Activated CD4-positive, alpha-beta T cell treated with anti-CD3 and anti-CD28 coated beads for 24 hours (primary cell): ENCODE measurements around the gene SNX6.
"Not testable (repeated sequence)": the region's sequence is repeated elsewhere in the genome, so short reads cannot be mapped to it uniquely, and the experiment has no call there.

Experiments used
- DNase-seq, 2 donors: peaks; one replicate each; pipeline ENCODE4 v3.0.0-alpha.2; 2020; ENCODE audit warnings: low read depth in 2 of 2

The SNX6 gene

GRCh38 chr14:34634360-34634771 is 4.4 kb upstream of the SNX6 start:
- DNase-seq, result not testable (repeated sequence)

- DNase-seq, result no peak
Measured at GRCh38 chr14:34633742-34634141, 3.8 kb upstream of the SNX6 start.

GRCh38 chr14:34632411-34632978 is 2.5 kb upstream of the SNX6 start:
- DNase-seq, result no peak

- DNase-seq, result no peak
Measured at GRCh38 chr14:34629344-34629656, 648 bp downstream of the SNX6 start.

GRCh38 chr14:34628681-34629135 is 1.2 kb downstream of the SNX6 start:
- DNase-seq, result no peak

- no peak for DNase-seq
Measured at GRCh38 chr14:34623506-34623905, 6.4 kb downstream of the SNX6 start.

- no peak for DNase-seq
Measured at GRCh38 chr14:34620839-34621238, 9.1 kb downstream of the SNX6 start.

- DNase-seq, result no peak
Measured at GRCh38 chr14:34620115-34620514, 9.8 kb downstream of the SNX6 start.

- DNase-seq, result no peak
Measured at GRCh38 chr14:34619471-34619870, 10.5 kb downstream of the SNX6 start.

GRCh38 chr14:34616360-34616759 is 13.6 kb downstream of the SNX6 start:
- no peak for DNase-seq

- no peak for DNase-seq
Measured at GRCh38 chr14:34615507-34615906, 14.4 kb downstream of the SNX6 start.

GRCh38 chr14:34614638-34615037 is 15.3 kb downstream of the SNX6 start:
- no peak for DNase-seq

- DNase-seq, result no peak
Measured at GRCh38 chr14:34610101-34610500, 19.8 kb downstream of the SNX6 start.

- no peak for DNase-seq
Measured at GRCh38 chr14:34605461-34605860, 24.5 kb downstream of the SNX6 start.

GRCh38 chr14:34604995-34605394 is 25.0 kb downstream of the SNX6 start:
- DNase-seq, result no peak

GRCh38 chr14:34596891-34597290 is 33.1 kb downstream of the SNX6 start:
- DNase-seq, result no peak

- no peak for DNase-seq
Measured at GRCh38 chr14:34593740-34594375, 36.1 kb downstream of the SNX6 start.

GRCh38 chr14:34592623-34593022 is 37.3 kb downstream of the SNX6 start:
- no peak for DNase-seq

- no peak for DNase-seq
Measured at GRCh38 chr14:34583525-34583924, 46.4 kb downstream of the SNX6 start.

GRCh38 chr14:34582117-34582680 is 47.7 kb downstream of the SNX6 start:
- DNase-seq, result no peak

GRCh38 chr14:34580381-34580780 is 49.6 kb downstream of the SNX6 start:
- DNase-seq, result no peak

GRCh38 chr14:34571771-34572170 is 58.2 kb downstream of the SNX6 start:
- DNase-seq, result no peak

GRCh38 chr14:34569750-34570149 is 60.2 kb downstream of the SNX6 start:
- no peak for DNase-seq

- no peak for DNase-seq
Measured at GRCh38 chr14:34568803-34569202, 61.1 kb downstream of the SNX6 start.
